Measurements from ENCODE around the gene SLX1A. TPM values are rescaled to one million over a fixed set of nuclear protein-coding genes. Genes with fewer than 3 reads are reported as not detected.
"Not testable (repeated sequence)": the region's sequence is repeated elsewhere in the genome, so short reads cannot be mapped to it uniquely, and the experiment has no call there.

Gene SLX1A
- total RNA-seq, 1 experiment from 2014 or later = 53.2 TPM

- H3K27ac Mint-ChIP-seq; ATAC-seq; H3K4me3 Mint-ChIP-seq; POLR2A ChIA-PET; H3K4me1 Mint-ChIP-seq; H3K27me3 Mint-ChIP-seq (ENCODE audit: low read depth); DNase-seq (ENCODE audit: low spot score); H3K9me3 Mint-ChIP-seq; H3K36me3 Mint-ChIP-seq; CTCF ChIA-PET: not testable (repeated sequence)
Measured at GRCh38 chr16:30197001-30197400, 3.3 kb downstream of the SLX1A start.

DNA sequence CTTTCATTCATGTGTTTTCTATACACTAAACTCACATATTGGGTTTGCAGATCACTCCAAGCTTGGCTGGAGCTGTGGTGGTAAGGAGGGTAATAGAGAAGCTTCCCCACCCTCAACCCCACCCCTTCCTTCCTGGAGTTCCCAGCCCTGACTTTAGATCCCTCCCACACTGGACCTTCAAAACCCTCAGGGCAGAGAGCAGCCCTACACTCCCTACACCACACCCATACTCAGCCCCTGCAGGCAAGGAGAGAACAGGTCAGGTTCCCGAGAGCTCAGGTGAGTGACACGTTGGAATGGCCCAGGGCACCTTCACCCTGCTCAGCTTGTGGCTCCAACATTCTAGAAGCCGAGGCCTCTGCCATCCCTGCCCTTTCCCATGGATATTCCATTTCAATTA lies 5.4 kb downstream of the SLX1A start, which contains the start of gene SULT1A3:
SULT1A3 (plus strand) TSS at position 207 of the 400 bp plus-strand sequence. CDS start 1,474 bp downstream, outside the sequence.
- CTCF ChIA-PET = not testable (repeated sequence)

DNA sequence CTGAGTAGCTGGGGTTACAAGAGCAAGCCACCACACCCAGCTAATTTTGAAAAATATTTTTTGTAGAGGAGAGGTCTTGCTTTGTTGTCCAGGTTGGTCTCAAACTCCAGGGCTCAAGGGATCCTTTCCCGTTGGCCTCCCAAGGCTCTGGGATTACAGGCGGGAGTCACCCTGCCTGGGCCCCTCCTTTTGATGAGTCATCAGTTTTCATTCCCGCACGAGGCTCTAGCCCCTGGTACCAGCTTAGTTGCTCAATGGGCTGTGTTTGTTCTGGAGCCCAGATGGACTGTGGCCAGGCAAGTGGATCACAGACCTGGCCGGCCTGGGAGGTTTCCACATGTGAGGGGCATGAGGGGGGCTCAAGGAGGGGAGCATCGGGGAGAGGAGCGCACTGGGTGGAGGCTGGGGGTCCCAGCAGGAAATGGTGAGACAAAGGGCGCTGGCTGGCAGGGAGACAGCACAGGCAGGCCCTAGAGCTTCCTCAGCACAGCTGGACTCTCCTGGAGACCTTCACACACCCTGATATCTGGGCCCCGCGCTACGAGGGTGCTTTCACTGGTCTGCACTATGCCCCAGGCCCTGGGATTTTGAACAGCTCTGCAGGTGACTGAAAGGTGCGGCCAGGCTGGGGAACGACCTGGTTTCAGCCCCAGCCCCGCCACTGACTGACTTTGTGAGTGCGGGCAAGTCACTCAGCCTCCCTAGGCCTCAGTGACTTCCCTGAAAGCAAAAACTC lies 6.1 kb downstream of the SLX1A start:
- H3K36me3 Mint-ChIP-seq; POLR2A ChIA-PET; H3K4me1 Mint-ChIP-seq; H3K4me3 Mint-ChIP-seq; DNase-seq (ENCODE audit: low spot score); CTCF ChIA-PET; H3K9me3 Mint-ChIP-seq; H3K27me3 Mint-ChIP-seq (ENCODE audit: low read depth); H3K27ac Mint-ChIP-seq: not testable (repeated sequence)
- peak; percentile 22 for ATAC-seq

More for the DNA sequence above, 5.4 kb downstream of the SLX1A start, which contains the start of gene SULT1A3:
- H3K27ac Mint-ChIP-seq; H3K4me3 Mint-ChIP-seq; H3K4me1 Mint-ChIP-seq; H3K9me3 Mint-ChIP-seq; POLR2A ChIA-PET; H3K36me3 Mint-ChIP-seq; DNase-seq (ENCODE audit: low spot score); H3K27me3 Mint-ChIP-seq (ENCODE audit: low read depth): not testable (repeated sequence)
- peak; percentile 54 for ATAC-seq

DNA sequence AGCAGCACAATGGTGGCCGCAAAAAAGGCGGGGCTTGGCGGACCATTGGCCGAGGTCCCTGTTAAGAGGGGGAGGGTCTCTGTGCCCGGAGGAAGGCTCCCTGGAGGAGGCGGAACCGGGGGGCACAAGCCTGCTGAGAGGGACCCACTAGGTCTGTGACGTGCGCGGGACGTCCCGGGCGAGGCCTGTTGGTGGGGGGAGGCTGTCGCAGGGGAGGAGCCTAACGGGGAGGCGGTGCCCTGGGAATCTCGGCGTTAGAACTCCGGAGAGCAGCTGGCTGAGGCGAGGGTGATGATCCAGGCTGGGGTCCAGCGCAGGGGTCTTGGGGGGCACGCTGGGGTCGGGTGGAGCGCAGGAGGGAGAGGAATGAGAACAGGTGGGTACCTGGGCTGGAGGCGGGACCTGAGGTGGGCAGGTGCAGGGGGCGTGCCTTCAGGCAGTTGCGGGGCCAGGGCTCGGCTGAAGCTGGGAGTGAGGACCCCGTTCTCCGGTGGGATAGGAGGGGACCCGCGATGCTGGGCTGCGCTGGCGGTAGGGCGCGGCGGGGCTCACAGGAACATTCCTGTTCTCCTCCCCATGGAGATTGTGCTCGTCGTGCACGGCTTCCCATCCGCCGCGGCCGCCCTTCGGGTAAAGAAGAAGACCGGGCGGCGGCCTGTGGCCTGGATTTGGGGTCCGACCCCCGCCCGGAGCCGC lies 12.0 kb downstream of the SLX1A start:
- H3K36me3 Mint-ChIP-seq; H3K9me3 Mint-ChIP-seq; H3K27me3 Mint-ChIP-seq (ENCODE audit: low read depth); CTCF ChIA-PET; H3K4me1 Mint-ChIP-seq; POLR2A ChIA-PET; H3K27ac Mint-ChIP-seq; H3K4me3 Mint-ChIP-seq: not testable (repeated sequence)
- ATAC-seq = peak; percentile 58
- peak; percentile 35 for DNase-seq (ENCODE audit: low spot score)

DNA sequence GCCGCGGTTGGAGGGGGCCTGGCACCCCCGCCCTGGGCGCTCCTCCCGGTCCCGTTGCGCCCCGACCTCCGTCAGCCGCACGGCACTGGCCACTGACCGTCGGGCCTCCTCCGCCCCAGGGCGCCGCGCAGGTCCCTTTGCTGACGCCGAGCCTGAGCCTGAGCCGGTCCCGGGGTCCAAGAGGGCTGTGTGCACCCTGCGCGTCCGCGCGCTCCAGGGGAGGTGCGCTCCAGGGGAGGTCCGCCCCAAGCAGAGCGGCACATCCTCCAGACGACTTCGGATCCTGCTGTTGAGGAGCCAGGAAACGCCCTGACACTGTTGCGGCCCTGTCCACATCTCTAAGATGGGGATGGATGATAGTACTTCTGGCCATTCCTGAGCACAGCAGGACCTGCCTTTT lies 12.6 kb downstream of the SLX1A start:
- ATAC-seq; H3K9me3 Mint-ChIP-seq; DNase-seq (ENCODE audit: low spot score); H3K27ac Mint-ChIP-seq; H3K36me3 Mint-ChIP-seq; CTCF ChIA-PET; POLR2A ChIA-PET; H3K4me1 Mint-ChIP-seq; H3K27me3 Mint-ChIP-seq (ENCODE audit: low read depth); H3K4me3 Mint-ChIP-seq: not testable (repeated sequence)

GRCh38 chr16:30207063-30207704 lies 13.5 kb downstream of the SLX1A start:
- H3K4me3 Mint-ChIP-seq; H3K27me3 Mint-ChIP-seq (ENCODE audit: low read depth); POLR2A ChIA-PET; H3K9me3 Mint-ChIP-seq; H3K4me1 Mint-ChIP-seq; H3K27ac Mint-ChIP-seq; H3K36me3 Mint-ChIP-seq; DNase-seq (ENCODE audit: low spot score); CTCF ChIA-PET: not testable (repeated sequence)
- peak; percentile 84 for ATAC-seq

DNA sequence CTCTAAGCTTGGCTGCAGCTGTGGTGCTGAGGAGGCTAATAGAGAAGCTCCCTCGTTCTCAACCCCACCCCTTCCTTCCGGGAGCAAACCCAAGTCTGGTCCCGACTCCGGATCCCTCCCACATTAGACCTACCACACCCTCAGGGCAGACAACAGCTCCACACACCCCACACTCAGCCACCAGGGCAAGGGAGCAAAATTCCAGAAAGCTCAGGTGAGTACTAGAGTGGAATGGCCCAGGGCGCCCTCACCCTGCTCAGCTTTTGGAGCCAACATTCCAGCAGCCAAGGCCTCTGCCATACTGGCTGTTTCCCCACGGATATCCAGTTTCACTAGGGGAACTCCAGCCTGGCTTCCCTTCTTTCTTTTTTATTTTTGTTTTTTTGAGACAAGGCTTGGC lies 15.4 kb downstream of the SLX1A start:
- H3K36me3 Mint-ChIP-seq; H3K27me3 Mint-ChIP-seq (ENCODE audit: low read depth); ATAC-seq; H3K4me1 Mint-ChIP-seq; H3K27ac Mint-ChIP-seq; CTCF ChIA-PET; DNase-seq (ENCODE audit: low spot score); POLR2A ChIA-PET; H3K9me3 Mint-ChIP-seq; H3K4me3 Mint-ChIP-seq: not testable (repeated sequence)

GRCh38 chr16:30211414-30211813 lies 17.7 kb downstream of the SLX1A start:
- H3K36me3 Mint-ChIP-seq; ATAC-seq; H3K27me3 Mint-ChIP-seq (ENCODE audit: low read depth); DNase-seq (ENCODE audit: low spot score); H3K27ac Mint-ChIP-seq; POLR2A ChIA-PET; CTCF ChIA-PET; H3K9me3 Mint-ChIP-seq; H3K4me3 Mint-ChIP-seq; H3K4me1 Mint-ChIP-seq: not testable (repeated sequence)

DNA sequence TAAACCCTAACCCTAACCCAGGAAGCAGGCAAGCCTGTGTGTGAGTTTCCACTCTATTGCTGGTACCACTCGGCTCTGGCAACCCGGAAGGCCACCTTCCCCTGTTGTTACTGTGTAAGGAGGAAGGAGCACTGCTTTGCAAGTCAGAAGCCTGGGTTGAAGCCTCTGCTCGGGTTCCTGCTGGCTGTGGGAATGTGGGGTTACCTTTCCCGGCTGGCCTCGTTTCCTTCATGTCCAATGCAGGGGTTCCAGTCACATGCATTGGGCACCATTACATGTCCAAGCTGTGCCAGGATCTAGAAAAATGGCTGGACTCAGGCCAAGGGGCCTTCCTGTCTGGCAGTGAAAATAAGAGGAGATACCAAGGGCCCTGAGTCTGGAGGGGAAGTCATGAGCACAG lies 23.4 kb downstream of the SLX1A start:
- peak; percentile 3 for DNase-seq (ENCODE audit: low spot score)
- H3K9me3 Mint-ChIP-seq; ATAC-seq; H3K27ac Mint-ChIP-seq; H3K4me3 Mint-ChIP-seq; CTCF ChIA-PET; H3K36me3 Mint-ChIP-seq; H3K27me3 Mint-ChIP-seq (ENCODE audit: low read depth); H3K4me1 Mint-ChIP-seq; POLR2A ChIA-PET: not testable (repeated sequence)

Other genes starting within 250 kb of the SLX1A start
- gene TMEM219, start 231.8 kb upstream of the SLX1A start, total RNA-seq (2021) = 69.6 to 87.6 TPM (median 78.0 TPM) in 3 replicates
- 38.3 to 42.4 TPM (median 39.2 TPM) in 3 replicates for gene TAOK2, start 220.0 kb upstream of the SLX1A start, total RNA-seq (2021)
- 18.9 to 21.2 TPM (median 21.1 TPM) in 3 replicates for gene HIRIP3, start 198.3 kb upstream of the SLX1A start, total RNA-seq (2021)
- 87.6 to 101 TPM (median 92.4 TPM) in 3 replicates for gene INO80E, start 197.6 kb upstream of the SLX1A start, total RNA-seq (2021)
- gene DOC2A, start 182.8 kb upstream of the SLX1A start, total RNA-seq (2021) = 10.8 to 16.6 TPM (median 16.4 TPM) in 3 replicates
- not detected in 3 replicates for gene C16orf92, start 170.7 kb upstream of the SLX1A start, total RNA-seq (2021)
- 28.1 to 30.3 TPM (median 30.2 TPM) in 3 replicates for gene TLCD3B, start 162.6 kb upstream of the SLX1A start, total RNA-seq (2021)
- 1,537 to 1,958 TPM (median 1,913 TPM) in 3 replicates for gene ALDOA, start 128.1 kb upstream of the SLX1A start, total RNA-seq (2021)
- 159 to 164 TPM (median 161 TPM) in 3 replicates for gene PPP4C, start 117.9 kb upstream of the SLX1A start, total RNA-seq (2021)
- gene TBX6, start 102.0 kb upstream of the SLX1A start, total RNA-seq (2021) = 5.1 to 7.6 TPM (median 6.6 TPM) in 3 replicates
- gene YPEL3, start 97.7 kb upstream of the SLX1A start, total RNA-seq (2021) = 43.7 to 52.7 TPM (median 51.7 TPM) in 3 replicates
- gene GDPD3, start 80.3 kb upstream of the SLX1A start, total RNA-seq (2021) = 1.5 to 2.5 TPM (median 1.8 TPM) in 3 replicates
- gene MAPK3, start 70.7 kb upstream of the SLX1A start, total RNA-seq (2021) = 35.9 to 38.2 TPM (median 36.9 TPM) in 3 replicates
- 6.2 to 10.0 TPM (median 6.5 TPM) in 3 replicates for gene CORO1A, start 10.3 kb upstream of the SLX1A start, total RNA-seq (2021)
- gene BOLA2B, start 209 bp upstream of the SLX1A start, total RNA-seq (2021) = 191 to 206 TPM (median 192 TPM) in 3 replicates
- gene SULT1A3, start 5.4 kb downstream of the SLX1A start, total RNA-seq (2021) = 7.1 to 11.3 TPM (median 8.3 TPM) in 3 replicates
- 5.4 to 9.6 TPM (median 8.4 TPM) in 3 replicates for gene NPIPB13, start 54.6 kb downstream of the SLX1A start, total RNA-seq (2021)
- gene CD2BP2, start 161.4 kb downstream of the SLX1A start, total RNA-seq (2021) = 51.0 to 56.6 TPM (median 51.1 TPM) in 3 replicates
- 33.4 to 40.5 TPM (median 34.6 TPM) in 3 replicates for gene TBC1D10B, start 176.6 kb downstream of the SLX1A start, total RNA-seq (2021)
- 0.80 to 1.3 TPM (median 0.85 TPM) in 3 replicates for gene MYL11, start 180.9 kb downstream of the SLX1A start, total RNA-seq (2021)
- gene SEPTIN1, start 188.7 kb downstream of the SLX1A start, total RNA-seq (2021) = 2.3 to 2.7 TPM (median 2.6 TPM) in 3 replicates
- 31.3 to 39.3 TPM (median 32.1 TPM) in 3 replicates for gene ZNF48, start 201.5 kb downstream of the SLX1A start, total RNA-seq (2021)
- 10.0 to 12.5 TPM (median 11.3 TPM) in 3 replicates for gene ZNF771, start 213.7 kb downstream of the SLX1A start, total RNA-seq (2021)
- gene DCTPP1, start 236.2 kb downstream of the SLX1A start, total RNA-seq (2021) = 69.0 to 72.2 TPM (median 70.5 TPM) in 3 replicates